ENCODE results near the gene RMDN2.

The RMDN2 gene, protein sequence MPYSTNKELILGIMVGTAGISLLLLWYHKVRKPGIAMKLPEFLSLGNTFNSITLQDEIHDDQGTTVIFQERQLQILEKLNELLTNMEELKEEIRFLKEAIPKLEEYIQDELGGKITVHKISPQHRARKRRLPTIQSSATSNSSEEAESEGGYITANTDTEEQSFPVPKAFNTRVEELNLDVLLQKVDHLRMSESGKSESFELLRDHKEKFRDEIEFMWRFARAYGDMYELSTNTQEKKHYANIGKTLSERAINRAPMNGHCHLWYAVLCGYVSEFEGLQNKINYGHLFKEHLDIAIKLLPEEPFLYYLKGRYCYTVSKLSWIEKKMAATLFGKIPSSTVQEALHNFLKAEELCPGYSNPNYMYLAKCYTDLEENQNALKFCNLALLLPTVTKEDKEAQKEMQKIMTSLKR

DNA sequence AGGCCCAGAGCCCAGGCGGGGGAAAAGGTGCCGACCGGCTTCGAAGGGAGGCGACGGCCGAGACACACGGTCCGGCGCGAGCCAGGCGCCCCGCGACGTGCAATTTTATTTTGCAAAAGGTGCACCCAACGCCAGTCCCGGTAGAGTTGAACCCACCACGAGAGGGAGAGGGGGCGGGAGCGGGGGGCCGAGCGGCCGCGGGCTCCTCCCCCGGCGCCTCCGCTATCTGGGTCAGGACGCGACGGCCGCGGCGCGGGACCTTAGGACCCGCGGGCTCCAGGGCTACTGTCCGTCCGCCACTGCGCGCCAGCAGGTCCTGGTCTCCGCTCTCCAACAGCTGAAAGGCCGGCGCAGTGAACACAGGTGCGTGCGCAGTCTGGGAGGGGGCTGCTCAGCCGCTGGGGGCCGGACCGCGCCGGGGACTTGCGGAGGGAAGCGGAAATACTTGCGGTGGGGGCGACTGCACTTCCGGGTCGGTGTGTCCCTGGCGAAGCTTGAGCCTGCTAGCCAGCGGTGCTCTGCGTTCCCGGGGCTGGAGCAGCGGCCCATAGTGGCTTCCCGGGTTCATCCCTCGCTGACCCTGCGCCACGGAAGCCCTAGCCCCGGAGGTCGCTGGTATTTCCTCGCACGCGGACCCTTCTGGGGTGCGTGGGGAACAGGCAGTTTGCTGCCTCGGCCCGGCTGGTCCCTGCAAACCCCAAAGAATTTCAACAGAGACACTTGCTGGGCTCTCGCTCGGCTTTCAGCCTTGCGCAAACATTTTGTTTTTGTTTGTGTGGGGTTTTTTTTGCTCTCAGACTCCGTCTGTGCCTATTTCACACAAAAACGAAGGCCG is at the start of gene RMDN2:
Gene RMDN2 (plus strand): TSS at position 225 of the 835 bp plus-strand sequence. CDS start 3,991 bp downstream, outside the sequence.
- peak; percentile 88 for ATAC-seq (ENCODE audit: insufficient read depth, low read depth)
- peak within 1 kb of the TSS; percentile 58 for H3K27ac ChIP-seq (ENCODE audit: low read length)
- DNase-seq, result peak; percentile 79

DNA sequence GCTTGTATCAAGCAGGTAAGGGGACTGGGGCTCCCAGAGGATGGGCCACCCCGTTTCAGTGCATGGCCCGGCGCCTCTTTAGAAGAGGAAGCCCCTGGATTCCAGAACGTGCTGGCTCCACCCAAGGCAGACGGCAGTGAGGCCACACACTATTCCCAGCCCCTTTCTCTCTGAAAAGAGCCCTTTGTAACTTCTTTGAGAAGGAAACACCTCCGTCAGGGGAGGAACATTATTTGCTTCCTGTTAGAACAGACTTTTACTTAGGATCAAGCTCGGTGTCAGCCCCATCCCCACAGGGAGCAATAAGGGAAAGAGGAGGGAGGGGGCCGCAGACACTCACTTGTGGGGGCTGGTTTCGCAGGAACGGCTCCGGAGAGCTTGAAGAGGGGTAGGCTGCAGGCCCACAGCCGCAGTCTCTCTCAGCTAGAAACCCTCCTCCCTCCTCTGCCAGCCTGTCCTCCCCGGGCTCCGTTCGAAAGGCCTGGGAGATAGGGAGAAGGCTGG is 49.6 kb upstream of the RMDN2 start:
- no peak overlapping the region for H2AFZ ChIP-seq (ENCODE audit: low read depth, low read length)
- TF ChIP-seq, protein P1, sequence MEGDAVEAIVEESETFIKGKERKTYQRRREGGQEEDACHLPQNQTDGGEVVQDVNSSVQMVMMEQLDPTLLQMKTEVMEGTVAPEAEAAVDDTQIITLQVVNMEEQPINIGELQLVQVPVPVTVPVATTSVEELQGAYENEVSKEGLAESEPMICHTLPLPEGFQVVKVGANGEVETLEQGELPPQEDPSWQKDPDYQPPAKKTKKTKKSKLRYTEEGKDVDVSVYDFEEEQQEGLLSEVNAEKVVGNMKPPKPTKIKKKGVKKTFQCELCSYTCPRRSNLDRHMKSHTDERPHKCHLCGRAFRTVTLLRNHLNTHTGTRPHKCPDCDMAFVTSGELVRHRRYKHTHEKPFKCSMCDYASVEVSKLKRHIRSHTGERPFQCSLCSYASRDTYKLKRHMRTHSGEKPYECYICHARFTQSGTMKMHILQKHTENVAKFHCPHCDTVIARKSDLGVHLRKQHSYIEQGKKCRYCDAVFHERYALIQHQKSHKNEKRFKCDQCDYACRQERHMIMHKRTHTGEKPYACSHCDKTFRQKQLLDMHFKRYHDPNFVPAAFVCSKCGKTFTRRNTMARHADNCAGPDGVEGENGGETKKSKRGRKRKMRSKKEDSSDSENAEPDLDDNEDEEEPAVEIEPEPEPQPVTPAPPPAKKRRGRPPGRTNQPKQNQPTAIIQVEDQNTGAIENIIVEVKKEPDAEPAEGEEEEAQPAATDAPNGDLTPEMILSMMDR (IDR thresholded peaks at IDR 0.05; ENCODE audit: borderline replicate concordance, extremely low read depth, low read length, poor library complexity, severe bottlenecking), result no peak
- no peak for TF ChIP-seq EZH2 (IDR thresholded peaks at IDR 0.05; ENCODE audit: borderline replicate concordance, low read depth, low read length, severe bottlenecking)

More for the DNA sequence above, at the start of gene RMDN2:
- H3K4me3 ChIP-seq (ENCODE audit: low read depth in 1 of 2, low read length in 2 of 2), result peak within 1 kb of the TSS; percentile 34 to 61; a peak in 3 of 4 replicates
- peak within 1 kb of the TSS; percentile 77 for H2AFZ ChIP-seq (ENCODE audit: low read depth, low read length)
- H3K4me2 ChIP-seq (ENCODE audit: insufficient read depth, low read length), result peak within 1 kb of the TSS; percentile 71
- H4K20me1 ChIP-seq (ENCODE audit: insufficient read depth, low read length), result no peaks in the 10 kb centered on the region
- no peak for TF ChIP-seq EZH2 (IDR thresholded peaks at IDR 0.05; ENCODE audit: borderline replicate concordance, low read depth, low read length, severe bottlenecking)
- TF ChIP-seq, protein P1 (IDR thresholded peaks at IDR 0.05; ENCODE audit: borderline replicate concordance, extremely low read depth, low read length, poor library complexity, severe bottlenecking), result no peak
- H3K9ac ChIP-seq (ENCODE audit: low read depth, low read length), result peak within 1 kb of the TSS; percentile 60
- H3K4me1 ChIP-seq (ENCODE audit: insufficient read depth, low read length), result peaks cover 9% of the 10 kb centered on the region; the same call in 1 of the 2 replicates
- H3K79me2 ChIP-seq (ENCODE audit: insufficient read depth, low read length), result no peaks in the 10 kb centered on the region
- H3K9me3 ChIP-seq (ENCODE audit: insufficient read depth, low read length, severe bottlenecking), result no peaks in the 10 kb centered on the region
- peaks cover 21% of the 10 kb centered on the region for H3K27me3 ChIP-seq (ENCODE audit: insufficient read depth, low read length, poor library complexity)
- H3K36me3 ChIP-seq (ENCODE audit: insufficient read depth, low read length), result no peaks in the 10 kb centered on the region

DNA sequence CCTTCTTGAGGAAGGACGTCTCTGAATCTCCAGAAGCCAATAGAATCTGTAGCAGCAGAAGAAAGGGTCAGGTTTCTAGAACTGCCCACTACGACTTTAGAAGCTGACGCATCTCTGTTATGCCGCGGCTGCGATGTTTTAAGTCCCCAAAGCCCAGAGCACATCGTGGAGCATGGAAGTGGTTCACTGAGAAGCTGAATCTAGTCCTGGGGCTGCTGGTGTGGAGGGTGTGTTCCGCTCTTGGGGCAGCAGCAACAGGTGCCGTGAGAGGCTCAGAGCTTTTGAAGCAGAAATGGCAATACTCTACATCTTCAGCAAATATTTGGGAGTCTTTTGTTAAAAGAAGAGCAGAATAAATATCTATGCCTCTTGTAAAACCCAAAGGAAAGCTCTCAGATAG is 48.9 kb upstream of the RMDN2 start:
- Histone ChIP-seq H3K27me3 (ENCODE audit: insufficient read depth, low read length, poor library complexity) (no peaks in the 10 kb centered on the region), H4K20me1 (ENCODE audit: insufficient read depth, low read length) (no peaks in the 10 kb centered on the region), H3K36me3 (ENCODE audit: insufficient read depth, low read length) (no peaks in the 10 kb centered on the region), H3K9ac (ENCODE audit: low read depth, low read length) (no peak overlapping the region), H3K79me2 (ENCODE audit: insufficient read depth, low read length) (no peaks in the 10 kb centered on the region), H3K4me3 (ENCODE audit: low read depth in 1 of 2, low read length in 2 of 2) (no peak overlapping the region), H2AFZ (ENCODE audit: low read depth, low read length) (no peak overlapping the region), H3K9me3 (ENCODE audit: insufficient read depth, low read length, severe bottlenecking) (no peaks in the 10 kb centered on the region), H3K27ac (ENCODE audit: low read length) (no peak overlapping the region), H3K4me1 (ENCODE audit: insufficient read depth, low read length) (no peaks in the 10 kb centered on the region), H3K4me2 (ENCODE audit: insufficient read depth, low read length) (no peak overlapping the region)
- DNase-seq (no peak), ATAC-seq (ENCODE audit: insufficient read depth, low read depth) (no peak)
- TF ChIP-seq EZH2 (IDR thresholded peaks at IDR 0.05; ENCODE audit: borderline replicate concordance, low read depth, low read length, severe bottlenecking), result no peak
- TF ChIP-seq, protein P1 (IDR thresholded peaks at IDR 0.05; ENCODE audit: borderline replicate concordance, extremely low read depth, low read length, poor library complexity, severe bottlenecking), result no peak

More for the DNA sequence above, 49.6 kb upstream of the RMDN2 start:
- Histone ChIP-seq H3K27me3 (ENCODE audit: insufficient read depth, low read length, poor library complexity) (no peaks in the 10 kb centered on the region), H3K9ac (ENCODE audit: low read depth, low read length) (no peak overlapping the region), H3K27ac (ENCODE audit: low read length) (no peak overlapping the region), H4K20me1 (ENCODE audit: insufficient read depth, low read length) (no peaks in the 10 kb centered on the region), H3K4me3 (ENCODE audit: low read depth in 1 of 2, low read length in 2 of 2) (no peak overlapping the region), H3K79me2 (ENCODE audit: insufficient read depth, low read length) (no peaks in the 10 kb centered on the region), H3K4me1 (ENCODE audit: insufficient read depth, low read length) (no peaks in the 10 kb centered on the region), H3K36me3 (ENCODE audit: insufficient read depth, low read length) (no peaks in the 10 kb centered on the region), H3K9me3 (ENCODE audit: insufficient read depth, low read length, severe bottlenecking) (no peaks in the 10 kb centered on the region), H3K4me2 (ENCODE audit: insufficient read depth, low read length) (no peak overlapping the region)
- DNase-seq, result no peak
- ATAC-seq (ENCODE audit: insufficient read depth, low read depth), result no peak
